NCI-H1092 treated with DMSO at 0.1 percent for 48 hours (cell line): Measurements from ENCODE around the gene RAX.
"Not testable (repeated sequence)": the region's sequence is repeated elsewhere in the genome, so short reads cannot be mapped to it uniquely, and the experiment has no call there.

Source experiments
- DNase-seq: peaks from one replicate; lab custom pipeline; 2025; lab: John Stamatoyannopoulos, UW

RAX gene

DNA sequence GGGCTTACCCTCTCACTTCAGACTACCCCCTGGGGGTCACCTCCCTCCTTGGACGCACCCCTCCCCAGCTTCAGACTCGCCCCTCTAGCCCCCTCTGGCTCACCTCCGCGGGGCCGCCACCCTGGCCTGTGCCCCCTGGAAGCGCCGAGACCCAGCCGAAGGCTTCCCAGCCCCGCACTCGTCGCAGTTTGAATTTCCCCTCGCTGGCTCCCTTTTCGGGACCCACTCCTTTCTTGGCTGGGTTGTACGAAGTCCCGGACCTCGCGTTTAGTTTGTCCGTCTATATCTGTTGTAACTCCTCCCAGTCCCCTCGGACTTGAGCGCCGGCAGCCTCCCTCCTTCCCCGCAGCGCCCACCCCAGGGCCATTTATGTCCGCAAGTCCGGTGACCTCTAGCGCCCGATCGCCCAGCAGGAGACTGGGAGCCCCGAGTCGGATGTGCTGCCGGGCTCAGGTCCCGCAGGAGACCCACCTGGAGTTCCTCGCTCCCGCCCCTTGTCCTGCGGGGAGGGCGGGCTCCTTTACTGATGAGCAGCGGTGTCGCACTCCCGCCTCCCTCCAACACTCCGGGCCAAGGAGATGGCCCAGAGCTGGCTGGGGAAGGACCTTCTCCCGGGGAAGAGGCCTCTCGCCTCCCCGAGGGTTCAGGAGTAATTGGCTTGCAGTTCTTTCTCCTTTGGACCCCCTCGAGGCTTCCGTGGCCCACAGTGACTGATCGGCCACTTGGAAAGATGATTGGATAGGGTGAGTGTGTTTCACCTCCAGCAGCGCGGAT lies 692 bp upstream of the RAX start:
- DNase-seq = no peak

DNA sequence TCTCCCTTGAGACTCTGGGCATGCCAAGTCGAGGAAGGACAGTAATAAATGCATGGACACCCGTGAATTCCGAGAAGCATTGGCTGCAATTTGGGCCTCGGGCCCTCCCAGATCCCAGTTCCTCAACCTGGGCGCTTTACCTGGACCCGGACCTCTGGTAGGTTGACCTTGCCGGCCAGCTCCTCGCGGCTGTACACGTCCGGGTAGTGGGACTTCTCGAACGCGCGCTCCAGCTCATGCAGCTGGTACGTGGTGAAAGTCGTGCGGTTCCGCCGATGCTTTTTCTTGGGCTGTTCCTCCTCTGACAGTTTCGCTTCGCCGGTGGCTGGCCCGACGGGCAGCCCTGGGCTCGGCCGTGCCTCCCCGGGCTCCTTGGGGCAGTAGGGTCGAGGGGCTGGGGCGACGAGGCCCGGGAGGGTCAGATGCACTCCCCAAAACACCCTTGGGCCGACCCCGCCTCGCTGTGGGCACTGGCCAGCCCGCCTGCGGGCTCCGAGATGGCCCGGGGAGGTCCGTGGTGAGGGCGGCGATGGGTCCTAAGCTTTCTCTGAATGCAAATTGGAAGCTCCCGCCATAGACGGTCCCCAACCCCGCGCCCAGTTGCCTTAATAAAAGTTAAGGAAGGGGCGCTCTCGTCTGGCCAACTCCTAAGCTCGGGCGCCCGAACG lies 899 bp downstream of the RAX start:
- DNase-seq = no peak

DNA sequence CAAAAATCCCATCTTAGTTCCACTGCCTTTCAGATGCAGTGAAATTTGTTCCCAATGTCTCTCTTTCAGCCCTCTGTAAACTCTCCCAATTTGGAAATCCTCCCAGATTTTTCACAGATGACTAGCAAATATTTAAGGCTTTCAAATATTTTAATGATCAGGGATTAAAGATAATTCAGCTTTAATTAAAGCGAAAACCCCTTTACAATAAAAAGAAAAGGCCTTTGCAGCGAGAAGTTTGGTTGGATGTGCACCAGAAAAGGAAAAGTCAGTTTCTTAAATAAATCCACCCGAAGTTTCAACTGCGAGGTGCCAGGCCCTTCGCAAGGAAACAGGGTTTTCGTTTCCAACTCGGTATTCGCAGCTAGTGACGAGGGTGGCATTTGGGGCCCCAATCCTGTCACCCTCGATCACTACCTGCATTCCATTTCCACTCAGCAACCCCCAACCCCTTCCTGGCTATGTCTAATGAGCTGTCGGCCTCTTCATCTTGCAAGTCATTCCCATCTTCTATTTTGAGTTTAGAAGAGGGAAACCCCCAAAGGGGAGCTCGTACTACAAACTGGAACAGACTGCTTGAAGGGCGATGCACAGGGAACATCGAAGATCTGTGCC lies 1.5 kb downstream of the RAX start:
- DNase-seq = no peak

DNA sequence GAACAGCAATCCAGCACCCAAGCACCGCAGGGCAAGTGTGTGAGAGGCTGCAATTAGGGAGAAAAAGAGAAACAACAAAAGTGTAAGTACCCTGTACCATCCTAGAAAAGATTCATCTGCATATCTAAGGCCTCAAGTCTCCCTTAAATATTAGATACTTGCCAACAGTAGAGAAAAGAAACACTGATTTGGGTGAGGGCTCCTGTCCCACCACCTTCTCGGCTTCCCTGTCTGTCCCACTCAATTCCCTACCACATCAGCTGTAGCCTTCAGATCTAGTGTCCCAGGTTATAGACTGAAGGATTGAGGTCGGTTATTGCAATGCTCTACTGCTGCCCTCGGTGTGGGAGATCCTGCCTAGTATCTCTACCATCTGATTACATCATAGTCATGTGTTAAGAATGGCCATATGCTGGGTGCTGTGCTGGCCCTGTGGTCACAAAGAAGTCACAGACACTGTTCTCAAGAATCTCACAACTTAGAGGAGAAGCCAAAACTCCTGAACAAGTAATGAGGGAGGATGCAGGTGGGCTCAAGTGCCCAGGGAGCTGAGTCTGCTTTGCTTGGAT lies 2.5 kb downstream of the RAX start:
- no peak for DNase-seq

DNA sequence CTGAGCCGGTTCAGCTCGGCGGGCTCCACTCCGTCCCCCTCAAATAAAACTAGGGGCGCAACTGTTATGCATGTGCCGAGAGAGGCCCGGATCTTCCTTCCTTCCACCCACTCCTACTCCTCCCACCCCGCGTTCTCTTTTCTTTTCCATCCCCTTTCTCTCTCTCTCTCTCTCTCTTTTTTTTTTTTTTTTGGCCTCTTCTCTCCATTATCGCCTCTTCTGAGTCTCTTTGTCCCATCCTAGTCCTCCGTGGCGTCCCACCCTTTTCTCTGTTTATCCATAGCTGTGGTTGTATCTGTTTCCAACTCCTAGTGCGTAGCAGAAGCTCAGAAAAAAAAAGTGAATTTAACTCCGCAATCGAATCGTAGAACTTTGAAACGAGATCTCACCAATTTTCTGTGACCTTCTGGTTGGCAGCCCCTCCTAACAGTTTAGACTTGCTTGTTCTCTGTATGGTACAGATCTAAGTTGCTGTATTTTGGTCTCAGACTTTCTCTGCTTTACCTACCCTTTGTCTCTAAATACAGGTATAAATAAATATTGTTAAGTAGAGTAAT lies 3.6 kb downstream of the RAX start:
- DNase-seq = no peak

DNA sequence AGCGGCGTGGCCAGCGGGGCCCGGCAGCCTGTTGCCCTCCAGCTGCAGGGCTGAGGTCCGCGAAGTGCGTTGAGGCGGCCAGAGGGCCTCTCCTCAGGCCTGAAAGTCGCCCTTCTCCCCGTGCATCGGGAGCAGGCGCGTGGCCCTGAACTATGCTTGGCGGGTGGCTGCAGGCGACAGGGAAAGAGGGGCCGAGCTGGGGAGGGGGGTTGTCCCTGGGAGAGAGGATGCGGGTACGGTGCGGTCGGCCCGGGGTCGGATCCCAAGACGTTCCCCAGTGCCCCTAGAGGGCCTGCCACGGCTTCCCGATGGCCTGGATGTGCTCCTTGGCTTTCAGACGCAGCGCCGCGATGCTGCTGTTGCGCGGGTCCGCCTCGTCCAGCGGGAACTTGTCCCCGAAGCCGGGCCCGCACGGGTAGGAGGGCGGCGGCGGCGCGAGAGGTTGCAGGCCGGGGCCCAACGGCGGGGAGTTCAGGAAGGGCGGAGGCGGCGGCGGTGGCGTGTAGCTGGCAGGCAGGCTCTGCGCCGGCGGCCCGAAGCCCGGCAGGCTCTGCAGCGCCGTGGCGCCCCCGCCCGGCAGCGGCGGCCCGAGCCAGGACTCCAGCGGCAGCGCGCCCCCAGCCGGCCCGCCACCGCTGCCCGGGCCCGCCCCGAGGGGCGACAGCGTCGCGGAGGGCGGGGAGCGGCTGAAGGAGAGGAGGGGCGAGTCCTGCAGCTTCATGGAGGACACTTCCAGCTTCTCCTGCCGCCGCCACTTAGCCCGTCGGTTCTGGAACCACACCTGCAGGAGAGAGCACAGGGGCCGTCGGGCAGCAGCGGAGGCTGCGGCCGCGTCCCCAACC lies 4.3 kb downstream of the RAX start:
- peak; percentile 49 for DNase-seq

DNA sequence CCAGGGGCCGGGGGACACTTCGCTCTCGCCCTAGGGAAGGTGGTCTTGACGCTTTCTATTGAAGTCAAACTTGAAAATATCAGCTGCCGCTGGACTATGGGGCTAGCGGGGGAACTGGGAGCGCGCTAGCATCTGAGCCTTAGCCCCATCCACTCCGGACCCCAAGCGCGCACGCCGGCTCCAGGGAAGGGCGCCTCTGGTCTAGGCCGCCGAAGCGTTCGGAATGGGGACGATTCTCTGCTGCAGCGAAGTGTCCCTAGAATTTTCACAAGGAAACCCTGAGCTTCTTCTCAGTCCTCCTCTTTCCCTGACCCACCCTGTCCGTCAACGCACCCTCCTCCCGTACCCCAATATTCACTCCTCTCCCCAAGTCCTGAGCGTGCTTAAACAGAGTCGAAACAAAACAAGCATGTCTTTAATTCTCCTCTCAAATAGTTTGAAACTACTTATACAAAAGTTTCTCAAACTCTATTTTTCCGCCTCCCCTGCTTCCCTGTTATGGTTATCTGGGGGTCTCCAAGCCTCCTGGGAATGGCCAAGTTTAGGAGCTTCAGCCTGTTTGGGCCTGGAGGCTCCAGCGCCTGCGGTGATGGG lies 5.0 kb downstream of the RAX start:
- DNase-seq = no peak

DNA sequence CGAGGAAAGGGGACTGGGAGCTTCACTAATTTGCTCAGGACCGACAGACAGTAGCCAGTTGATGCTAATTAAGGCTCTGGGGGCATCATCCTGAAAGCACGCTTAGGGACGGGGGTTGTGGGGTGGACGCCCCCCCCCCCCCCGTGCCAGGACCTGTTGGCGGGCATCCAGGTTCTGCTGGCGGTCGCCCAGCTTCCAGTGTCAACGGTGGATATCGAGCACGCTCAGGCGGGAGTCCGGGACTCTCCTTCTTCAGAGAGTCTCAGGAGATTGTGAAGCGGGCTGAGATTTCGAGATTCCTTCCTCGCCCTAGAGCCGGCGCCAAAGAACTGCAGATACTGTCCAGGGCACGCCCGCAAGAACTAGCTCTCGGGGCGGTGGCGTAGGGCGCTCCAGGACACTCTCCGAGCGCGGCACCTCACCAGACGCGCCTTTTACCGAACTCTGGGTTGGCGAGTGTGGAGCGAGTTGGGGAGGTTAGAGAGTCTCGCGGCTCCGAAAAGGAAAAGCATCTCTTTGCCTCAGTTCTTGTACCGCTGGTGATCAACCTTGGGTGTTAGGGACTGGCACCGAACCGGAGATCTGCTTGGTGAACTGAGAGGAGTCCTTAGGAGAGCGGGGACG lies 5.6 kb downstream of the RAX start:
- DNase-seq = peak; percentile 56

DNA sequence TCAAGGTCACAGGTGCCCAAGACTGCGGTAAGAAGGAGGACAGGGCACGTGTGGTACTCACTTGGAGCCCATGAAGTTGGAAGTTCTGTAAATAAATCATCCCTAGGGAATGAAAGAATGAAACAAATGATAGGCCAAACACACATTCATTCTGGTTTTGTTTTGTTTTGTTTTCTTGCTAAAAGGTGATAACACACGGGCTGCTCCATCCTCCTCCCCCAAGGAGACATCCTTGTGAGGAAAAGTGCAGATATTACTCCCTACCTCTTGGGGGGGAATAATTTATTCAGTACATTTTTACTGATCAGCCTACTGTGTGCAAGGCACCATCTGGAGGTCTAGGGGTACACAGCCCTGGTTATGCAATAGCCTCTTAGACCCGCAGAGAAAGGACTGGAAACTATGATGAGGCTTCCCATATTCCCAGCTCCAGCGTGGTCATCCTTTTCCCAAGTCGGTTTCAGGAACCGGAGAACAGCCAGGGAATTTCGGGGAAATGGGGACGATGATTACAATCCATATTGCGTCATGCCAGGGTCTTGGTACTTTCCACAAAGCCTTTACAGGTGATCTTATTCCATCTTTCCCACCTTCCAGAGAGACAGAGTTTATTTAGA lies 6.3 kb downstream of the RAX start:
- DNase-seq = no peak

DNA sequence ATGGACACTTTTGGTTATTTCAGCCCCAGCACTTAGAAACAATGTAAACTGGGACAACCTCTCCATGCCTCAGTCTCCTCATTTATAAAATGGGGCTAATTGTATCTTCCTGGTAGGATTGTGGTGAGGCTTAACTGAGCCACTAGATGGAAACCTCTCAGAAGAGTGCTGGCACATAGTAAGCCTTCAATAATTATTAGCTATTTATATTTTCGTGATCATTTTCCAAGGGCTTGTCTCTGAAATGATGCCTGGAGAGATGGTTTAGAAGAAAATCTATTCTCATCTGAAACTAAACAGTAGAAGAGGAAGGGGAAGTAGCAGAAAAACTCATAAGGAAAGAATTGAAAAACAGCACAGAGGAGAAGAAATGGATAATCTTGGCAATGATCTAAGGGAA lies 6.8 kb downstream of the RAX start:
- no peak for DNase-seq

DNA sequence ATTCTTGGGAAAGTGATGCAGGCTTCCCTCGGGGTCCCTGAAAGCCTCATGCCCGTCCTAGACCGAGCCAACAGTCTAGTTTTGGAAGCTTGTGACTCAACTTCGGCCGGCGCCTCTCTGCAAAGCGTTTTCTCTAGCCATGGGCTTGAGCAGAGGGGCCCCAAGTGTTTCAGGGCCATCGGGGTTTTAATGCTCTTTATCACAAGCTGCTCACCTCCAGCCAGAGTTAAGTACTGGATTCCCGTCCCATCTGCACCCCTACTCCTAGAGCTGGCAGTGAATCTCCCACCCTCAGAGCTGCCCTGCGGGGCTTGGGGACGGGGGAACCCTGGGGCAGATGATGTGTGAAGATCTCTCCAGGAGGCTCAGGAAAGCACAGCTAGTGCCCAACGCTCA lies 7.3 kb downstream of the RAX start:
- no peak for DNase-seq

DNA sequence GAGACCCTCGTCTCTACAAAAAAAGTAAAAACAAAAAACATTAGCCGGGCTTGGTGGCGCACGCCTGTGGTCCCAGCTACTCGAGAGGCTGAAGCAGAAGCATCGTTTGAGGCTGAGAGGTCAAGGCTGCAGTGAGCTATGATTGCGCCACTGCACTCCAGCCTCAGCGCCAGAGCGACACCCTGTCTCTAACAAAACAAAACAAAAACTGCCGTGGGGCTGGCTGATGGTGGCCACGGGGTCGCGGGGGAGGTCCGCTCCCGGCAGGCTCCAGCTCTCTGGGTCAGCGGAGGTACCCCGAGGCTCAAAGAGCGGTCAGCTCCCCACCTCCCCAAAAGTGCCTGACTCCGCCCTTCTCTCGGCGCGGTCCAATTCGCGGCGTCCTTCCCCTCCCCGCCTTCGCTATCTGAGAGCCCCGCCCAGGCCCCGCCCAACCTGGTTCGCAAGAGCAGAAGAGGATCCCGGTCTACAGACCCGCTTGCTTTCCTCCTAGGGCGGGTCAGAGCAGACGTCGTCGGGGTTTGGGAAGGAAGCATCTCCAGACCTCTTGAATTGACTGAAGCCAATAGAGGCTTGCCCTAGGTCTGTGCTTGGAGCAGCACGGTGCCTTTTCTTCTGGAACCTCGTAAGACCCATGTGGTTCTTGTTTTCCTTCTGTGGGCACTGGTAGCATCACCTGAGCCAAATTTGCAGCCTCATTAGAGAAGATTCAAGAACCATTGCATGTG lies 7.8 kb downstream of the RAX start:
- DNase-seq = peak; percentile 58

DNA sequence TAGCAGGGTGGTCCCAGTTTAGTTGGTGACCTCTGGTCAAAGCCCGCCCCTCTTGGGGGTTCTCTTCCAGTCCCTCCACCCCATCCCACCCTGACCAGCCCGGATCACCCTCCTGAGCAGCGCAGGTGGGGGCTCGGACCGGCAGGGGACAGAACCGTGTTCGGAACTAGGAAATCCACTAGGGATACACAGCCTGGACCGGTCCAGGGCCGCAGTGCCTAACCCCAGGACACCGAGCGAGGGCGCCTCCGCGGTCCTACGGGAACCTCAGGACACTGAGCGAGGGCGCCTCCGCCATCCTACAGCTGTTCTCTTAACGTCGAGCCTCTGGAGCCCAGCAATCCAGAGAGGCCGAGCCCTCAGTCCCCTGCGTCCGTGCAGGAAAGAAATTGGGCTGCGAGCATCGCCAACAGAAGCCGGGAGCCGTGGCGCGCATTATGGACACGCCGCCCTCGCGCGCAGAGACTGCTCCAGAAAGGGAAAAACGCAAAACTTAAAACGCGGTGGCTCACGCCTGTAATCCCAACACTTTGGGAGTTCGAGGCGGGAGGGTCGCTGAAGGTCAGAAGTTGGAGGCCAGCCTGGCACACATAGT lies 8.5 kb downstream of the RAX start:
- no peak for DNase-seq

DNA sequence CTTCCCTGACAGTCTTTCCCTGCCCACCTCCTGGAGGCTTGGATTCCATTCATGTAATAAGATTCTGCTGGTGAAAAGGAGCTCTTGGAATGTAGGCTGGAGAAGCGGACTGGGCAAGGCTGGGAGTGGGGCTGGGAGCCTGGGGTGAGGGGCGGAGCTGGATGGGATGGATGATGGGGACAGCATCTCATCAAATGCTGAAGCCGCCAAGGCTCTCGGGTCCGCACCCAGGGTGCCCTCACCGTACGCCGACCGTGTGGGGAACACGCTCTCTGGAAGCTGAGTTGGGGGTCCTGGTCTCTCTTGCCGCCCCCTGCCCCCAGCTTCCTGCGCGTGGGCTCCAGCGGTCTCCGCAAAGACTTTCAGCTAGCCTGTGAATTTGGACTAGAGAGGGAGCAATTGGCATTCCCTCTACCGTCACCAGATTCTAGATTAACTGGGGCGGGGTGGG lies 9.1 kb downstream of the RAX start:
- no peak for DNase-seq

DNA sequence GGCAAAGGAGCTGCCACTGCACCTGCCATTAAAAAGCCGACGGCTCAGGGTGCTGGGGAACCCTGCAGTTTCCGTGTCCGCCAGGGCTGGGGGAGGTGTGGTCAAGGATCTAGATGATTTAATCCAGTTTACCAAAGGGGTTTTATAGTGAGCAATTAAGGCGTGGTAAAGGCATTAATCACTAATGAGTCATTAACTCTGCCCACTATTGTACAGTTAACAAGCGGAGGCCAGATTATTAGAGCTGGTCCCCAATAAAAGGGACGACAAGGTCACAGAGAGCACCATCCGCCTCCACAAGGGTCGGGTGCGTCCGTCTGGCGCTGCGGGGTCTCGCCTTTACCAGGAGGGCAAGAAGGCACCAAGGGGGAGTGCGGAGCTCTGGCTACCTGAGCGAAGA lies 9.6 kb downstream of the RAX start:
- no peak for DNase-seq

DNA sequence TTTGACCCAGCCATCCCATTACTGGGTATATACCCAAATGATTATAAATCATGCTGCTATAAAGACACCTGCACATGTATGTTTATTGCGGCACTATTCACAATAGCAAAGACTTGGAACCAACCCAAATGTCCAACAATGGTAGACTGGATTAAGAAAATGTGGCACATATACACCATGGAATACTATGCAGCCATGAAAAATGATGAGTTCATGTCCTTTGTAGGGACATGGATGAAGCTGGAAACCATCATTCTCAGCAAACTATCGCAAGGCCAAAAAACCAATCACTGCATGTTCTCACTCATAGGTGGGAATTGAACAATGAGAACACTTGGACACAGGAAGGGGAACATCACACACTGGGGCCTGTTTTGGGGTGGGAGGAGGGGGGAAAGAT lies 11.0 kb downstream of the RAX start:
- not testable (repeated sequence) for DNase-seq

DNA sequence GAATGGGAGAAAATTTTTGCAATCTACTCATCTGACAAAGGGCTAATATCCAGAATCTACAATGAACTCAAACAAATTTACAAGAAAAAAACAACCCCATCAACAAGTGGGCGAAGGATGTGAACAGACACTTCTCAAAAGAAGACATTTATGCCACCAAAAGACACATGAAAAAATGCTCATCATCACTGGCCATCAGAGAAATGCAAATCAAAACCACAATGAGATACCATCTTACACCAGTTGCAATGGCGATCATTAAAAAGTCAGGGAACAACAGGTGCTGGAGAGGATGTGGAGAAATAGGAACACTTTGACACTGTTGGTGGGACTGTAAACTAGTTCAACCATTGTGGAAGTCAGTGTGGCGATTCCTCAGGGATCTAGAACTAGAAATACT lies 11.4 kb downstream of the RAX start:
- DNase-seq = not testable (repeated sequence)

DNA sequence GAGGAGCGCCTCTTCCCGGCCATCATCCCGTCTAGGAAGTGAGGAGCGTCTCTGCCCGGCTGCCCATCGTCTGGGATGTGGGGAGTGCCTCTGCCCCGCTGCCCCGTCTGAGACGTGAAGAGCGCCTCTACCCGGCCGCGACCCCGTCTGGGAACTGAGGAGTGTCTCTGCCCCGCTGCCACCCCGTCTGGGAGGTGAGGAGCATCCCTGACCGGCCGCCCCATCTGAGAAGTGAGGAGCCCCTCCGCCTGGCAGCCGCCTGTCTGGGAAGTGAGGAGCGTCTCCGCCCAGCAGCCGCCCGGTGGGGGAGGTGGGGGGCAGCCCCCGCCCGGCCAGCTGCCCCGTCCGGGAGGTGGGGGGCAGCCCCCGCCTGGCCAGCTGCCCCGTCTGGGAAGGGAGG lies 17.8 kb downstream of the RAX start:
- not testable (repeated sequence) for DNase-seq

DNA sequence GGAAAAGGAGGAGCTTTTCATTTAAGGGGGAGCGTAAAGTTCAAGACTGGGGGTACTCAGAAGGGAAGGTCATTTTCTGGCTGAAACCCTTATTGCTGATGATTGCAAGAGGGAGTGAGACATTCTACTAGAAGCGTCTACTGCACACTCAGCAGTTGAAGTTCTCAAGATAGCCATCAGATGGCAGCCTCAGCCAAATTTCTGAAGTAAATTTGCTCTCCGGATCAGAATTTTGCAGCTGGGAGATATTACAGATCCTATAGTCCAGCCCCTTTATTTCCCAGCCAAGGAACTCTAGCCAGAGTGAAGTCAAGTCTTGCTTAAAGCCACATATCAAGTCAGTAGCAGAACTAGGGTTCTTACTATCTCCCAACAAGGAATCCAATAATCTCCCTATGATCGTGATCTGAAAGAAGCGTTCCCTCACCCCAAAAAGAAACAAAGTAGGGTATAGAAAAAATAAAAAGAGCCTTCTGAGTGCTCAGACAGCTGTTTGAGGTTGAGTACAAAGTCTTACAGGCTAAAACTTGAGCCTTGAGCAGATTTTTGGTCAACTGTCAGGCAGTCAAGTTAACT lies 24.0 kb downstream of the RAX start:
- DNase-seq = peak; percentile 86
